Sigmoid colon (tissue), 3 donors: ENCODE results near the gene CDPF1.
A peak's percentile ranks its signal among the peaks of the same experiment; 100 is the strongest.

Source experiments
- POLR2A ChIP-seq, 2 donors: fragments of 450-650 bp; IDR thresholded peaks; one replicate each; pipeline ENCODE4 v1.6.1; 2016; ENCODE audit warnings: antibody characterized with exemption in 2 of 2, mild to moderate bottlenecking in 2 of 2, moderate library complexity in 2 of 2
- TF ChIP-seq, protein P1 (sequence below), 4 experiments: fragments of 450-650 bp in 3 of 4; fragments of 200-600 bp in 1 of 4; IDR thresholded peaks; one replicate each; pipeline ENCODE4 v1.5.1; 2016 to 2019; ENCODE audit warnings: antibody characterized with exemption in 4 of 4, mild to moderate bottlenecking in 3 of 4, moderate library complexity in 2 of 4

DNA sequence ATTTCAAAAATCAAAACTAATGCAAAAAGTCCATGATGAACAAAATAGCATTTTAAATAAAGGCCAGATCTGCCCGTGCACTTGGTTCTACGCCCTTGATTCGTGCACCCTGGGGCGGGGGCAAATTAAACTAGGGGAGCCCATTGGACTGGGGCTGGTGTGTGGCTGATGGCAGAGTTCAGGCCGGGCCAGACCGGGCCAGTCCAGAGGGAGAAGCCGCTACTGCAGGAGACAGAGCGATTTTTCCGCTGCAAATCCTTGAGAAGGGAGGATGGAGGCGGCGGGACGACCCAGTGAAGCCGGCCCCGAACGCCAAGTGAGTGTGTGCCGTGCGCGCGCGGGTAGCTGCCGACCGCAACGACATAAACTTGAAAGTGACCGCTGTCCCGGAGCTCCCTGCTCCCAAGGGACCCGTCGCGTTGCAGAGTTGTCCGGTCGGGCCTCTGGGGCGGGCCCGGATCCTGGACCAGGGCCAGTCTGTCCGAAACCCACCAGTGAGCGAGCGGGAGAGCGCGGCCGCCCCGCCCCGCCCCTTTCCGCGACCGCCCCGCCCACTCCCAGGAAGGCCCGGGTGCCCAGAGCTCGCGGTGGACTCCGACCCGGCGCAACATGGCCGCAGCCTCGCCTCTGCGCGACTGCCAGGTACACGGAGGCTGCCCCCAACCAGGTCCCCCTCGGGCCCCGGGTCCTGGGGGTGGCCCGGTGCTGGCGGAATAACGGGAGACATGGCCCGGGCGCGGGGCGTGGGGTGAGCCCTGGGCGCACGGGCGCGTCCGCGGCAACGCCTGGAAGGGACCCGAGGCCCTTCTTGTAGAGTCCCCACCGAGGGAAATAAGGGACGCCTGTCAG lies 17.6 kb upstream of the CDPF1 start, which contains the start of gene TTC38:
- TF ChIP-seq, protein P1, sequence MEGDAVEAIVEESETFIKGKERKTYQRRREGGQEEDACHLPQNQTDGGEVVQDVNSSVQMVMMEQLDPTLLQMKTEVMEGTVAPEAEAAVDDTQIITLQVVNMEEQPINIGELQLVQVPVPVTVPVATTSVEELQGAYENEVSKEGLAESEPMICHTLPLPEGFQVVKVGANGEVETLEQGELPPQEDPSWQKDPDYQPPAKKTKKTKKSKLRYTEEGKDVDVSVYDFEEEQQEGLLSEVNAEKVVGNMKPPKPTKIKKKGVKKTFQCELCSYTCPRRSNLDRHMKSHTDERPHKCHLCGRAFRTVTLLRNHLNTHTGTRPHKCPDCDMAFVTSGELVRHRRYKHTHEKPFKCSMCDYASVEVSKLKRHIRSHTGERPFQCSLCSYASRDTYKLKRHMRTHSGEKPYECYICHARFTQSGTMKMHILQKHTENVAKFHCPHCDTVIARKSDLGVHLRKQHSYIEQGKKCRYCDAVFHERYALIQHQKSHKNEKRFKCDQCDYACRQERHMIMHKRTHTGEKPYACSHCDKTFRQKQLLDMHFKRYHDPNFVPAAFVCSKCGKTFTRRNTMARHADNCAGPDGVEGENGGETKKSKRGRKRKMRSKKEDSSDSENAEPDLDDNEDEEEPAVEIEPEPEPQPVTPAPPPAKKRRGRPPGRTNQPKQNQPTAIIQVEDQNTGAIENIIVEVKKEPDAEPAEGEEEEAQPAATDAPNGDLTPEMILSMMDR (IDR thresholded peaks at IDR 0.05) = peak in 1 of 4 experiments; percentile 6
- peak; percentile 18 to 52 for TF ChIP-seq POLR2A (IDR thresholded peaks at IDR 0.05)
